ENCODE data around the gene SWSAP1.
"Not testable (repeated sequence)": the region's sequence is repeated elsewhere in the genome, so short reads cannot be mapped to it uniquely, and the experiment has no call there.

Gene SWSAP1

GRCh38 chr19:11374433-11375142 is at the start of gene SWSAP1:
Gene SWSAP1 (plus strand): TSS chr19:11374666. CDS start chr19:11374681, 15 bp downstream.
- DNase-seq = peak; percentile 100

GRCh38 chr19:11324748-11325389 is 49.6 kb upstream of the SWSAP1 start:
- DNase-seq = peak; percentile 25

- no peak for DNase-seq
These were observed 48.9 kb upstream of the SWSAP1 start for GRCh38 chr19:11325544-11325943.

- peak; percentile 45 for DNase-seq
These were observed 44.3 kb upstream of the SWSAP1 start for GRCh38 chr19:11330127-11330526.

GRCh38 chr19:11331502-11331901 is 43.0 kb upstream of the SWSAP1 start:
- no peak for DNase-seq

- DNase-seq = no peak
These were observed 41.6 kb upstream of the SWSAP1 start for GRCh38 chr19:11332822-11333221.

GRCh38 chr19:11333838-11334237 is 40.6 kb upstream of the SWSAP1 start:
- DNase-seq = not testable (repeated sequence)

- DNase-seq = no peak
These were observed 38.9 kb upstream of the SWSAP1 start for GRCh38 chr19:11335449-11336146.

- no peak for DNase-seq
These were observed 37.4 kb upstream of the SWSAP1 start for GRCh38 chr19:11337080-11337479.

GRCh38 chr19:11338121-11338520 is 36.3 kb upstream of the SWSAP1 start:
- DNase-seq = peak; percentile 40

- no peak for DNase-seq
These were observed 35.8 kb upstream of the SWSAP1 start for GRCh38 chr19:11338569-11339253.

- DNase-seq = peak; percentile 96
These were observed 35.0 kb upstream of the SWSAP1 start, which contains the start of gene RAB3D for GRCh38 chr19:11339254-11340098. Gene RAB3D (minus strand): TSS chr19:11339657. CDS start chr19:11337399, 2,258 bp downstream.

GRCh38 chr19:11340099-11340467 is 34.4 kb upstream of the SWSAP1 start:
- not testable (repeated sequence) for DNase-seq

- DNase-seq = no peak
These were observed 32.0 kb upstream of the SWSAP1 start for GRCh38 chr19:11342429-11342828.

- DNase-seq = peak; percentile 53
These were observed 29.2 kb upstream of the SWSAP1 start for GRCh38 chr19:11345122-11345803.

GRCh38 chr19:11346104-11346940 is 28.1 kb upstream of the SWSAP1 start, which contains the start of the genes CCDC159 and TMEM205:
Gene CCDC159 (plus strand): TSS chr19:11346519. CDS start chr19:11346607, 88 bp downstream.
Gene TMEM205 (minus strand): TSS chr19:11346268. CDS start chr19:11345619, 649 bp downstream.
- peak; percentile 100 for DNase-seq

- peak; percentile 32 for DNase-seq
These were observed 26.9 kb upstream of the SWSAP1 start for GRCh38 chr19:11347546-11348039.

- no peak for DNase-seq
These were observed 25.3 kb upstream of the SWSAP1 start for GRCh38 chr19:11349171-11349570.

- DNase-seq = not testable (repeated sequence)
These were observed 20.4 kb upstream of the SWSAP1 start for GRCh38 chr19:11354102-11354501.

All from NCI-H69 (cell line).